ENCODE measurements around the gene GDI1.

DNA sequence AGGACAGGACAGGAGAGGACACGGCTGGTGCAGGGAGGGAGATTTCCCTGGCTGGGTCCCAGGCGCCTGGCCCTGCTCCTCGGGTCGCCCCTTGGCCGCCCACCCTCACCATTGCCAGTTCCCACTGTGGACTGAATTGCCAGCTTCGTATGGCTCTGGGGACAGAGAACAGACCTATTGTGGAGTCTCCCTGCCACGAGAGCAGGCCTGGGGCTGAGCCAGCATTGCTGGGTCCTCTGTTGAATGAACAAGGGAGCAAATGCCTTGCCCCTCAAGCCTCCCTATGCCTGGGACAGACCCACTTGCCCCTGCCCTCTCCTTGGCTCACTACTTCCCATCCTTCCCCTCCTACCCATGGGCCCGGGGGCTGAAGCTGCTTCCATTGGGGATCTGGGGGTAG lies 25.4 kb downstream of the GDI1 start:
- TF ChIP-seq CTCF (IDR thresholded peaks at IDR 0.05): no peak
- TF ChIP-seq EP300 (IDR thresholded peaks at IDR 0.05): no peak
